HG02678 (cell line): ENCODE measurements around the gene GPLD1.
"Not testable (repeated sequence)": the region's sequence is repeated elsewhere in the genome, so short reads cannot be mapped to it uniquely, and the experiment has no call there.

Experiments used
- ATAC-seq: cut with Tn5 transposase; IDR thresholded peaks from one replicate; pipeline ENCODE4 v1.9.1; 2021; ENCODE audit warnings: mild to moderate bottlenecking, moderate library complexity; ENCODE audit not compliant: unreplicated experiment

Gene GPLD1

GRCh38 chr6:24415753-24416152 lies 73.6 kb downstream of the GPLD1 start:
- ATAC-seq: peak; percentile 72

DNA sequence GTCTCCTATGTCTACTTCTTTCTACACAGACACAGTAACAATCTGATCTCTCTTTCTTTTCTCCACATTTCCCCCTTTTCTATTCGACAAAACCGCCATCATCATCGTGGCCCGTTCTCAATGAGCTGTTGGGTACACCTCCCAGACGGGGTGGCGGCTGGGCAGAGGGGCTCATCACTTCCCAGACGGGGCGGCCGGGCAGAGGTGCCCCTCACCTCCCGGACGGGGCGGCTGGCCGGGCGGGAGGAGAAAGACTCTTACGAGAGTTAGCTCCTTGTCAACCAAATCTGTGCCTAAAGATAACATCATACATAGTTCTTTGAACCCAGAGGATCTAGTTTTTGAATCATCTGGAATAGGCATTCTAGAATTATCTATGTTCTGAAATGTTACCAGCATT lies 74.8 kb downstream of the GPLD1 start:
- not testable (repeated sequence) for ATAC-seq

DNA sequence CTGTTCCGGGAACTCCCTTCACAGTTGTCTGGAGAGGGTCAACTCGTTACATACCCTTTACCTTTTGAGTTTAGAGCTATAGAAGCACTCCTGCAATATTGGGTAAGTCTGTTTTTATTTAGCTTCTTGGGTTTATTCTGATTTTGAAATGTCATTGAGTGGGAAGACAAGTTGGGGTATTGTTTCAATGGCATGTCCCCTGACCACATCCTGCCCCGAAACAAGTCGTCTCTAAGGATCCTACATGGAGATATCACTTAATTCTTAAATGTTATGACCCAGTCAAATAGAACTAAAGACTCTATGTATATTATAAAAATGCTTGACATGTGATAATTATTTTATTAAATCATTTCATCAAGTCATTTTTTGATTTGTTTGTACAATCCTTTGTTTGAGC lies 77.1 kb downstream of the GPLD1 start:
- no peak for ATAC-seq

DNA sequence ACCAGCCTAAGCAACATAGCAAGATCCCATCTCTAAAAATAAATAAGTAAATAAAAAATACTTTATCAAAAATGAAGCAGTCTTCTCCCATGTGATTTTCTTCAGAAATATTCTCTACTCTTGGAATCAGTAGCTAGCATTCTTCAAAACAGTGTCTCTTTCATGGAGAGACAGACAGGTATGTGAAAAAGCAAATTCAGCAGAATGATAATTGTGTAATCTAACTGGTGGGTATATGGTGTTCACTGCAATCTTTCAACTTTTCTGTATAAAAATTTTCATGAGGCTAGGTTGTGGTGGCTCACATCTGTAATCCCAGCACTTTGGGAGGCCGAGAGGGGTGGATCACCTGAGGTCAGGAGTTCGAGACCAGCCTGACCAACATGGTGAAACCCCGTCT lies 78.8 kb downstream of the GPLD1 start:
- ATAC-seq: no peak

DNA sequence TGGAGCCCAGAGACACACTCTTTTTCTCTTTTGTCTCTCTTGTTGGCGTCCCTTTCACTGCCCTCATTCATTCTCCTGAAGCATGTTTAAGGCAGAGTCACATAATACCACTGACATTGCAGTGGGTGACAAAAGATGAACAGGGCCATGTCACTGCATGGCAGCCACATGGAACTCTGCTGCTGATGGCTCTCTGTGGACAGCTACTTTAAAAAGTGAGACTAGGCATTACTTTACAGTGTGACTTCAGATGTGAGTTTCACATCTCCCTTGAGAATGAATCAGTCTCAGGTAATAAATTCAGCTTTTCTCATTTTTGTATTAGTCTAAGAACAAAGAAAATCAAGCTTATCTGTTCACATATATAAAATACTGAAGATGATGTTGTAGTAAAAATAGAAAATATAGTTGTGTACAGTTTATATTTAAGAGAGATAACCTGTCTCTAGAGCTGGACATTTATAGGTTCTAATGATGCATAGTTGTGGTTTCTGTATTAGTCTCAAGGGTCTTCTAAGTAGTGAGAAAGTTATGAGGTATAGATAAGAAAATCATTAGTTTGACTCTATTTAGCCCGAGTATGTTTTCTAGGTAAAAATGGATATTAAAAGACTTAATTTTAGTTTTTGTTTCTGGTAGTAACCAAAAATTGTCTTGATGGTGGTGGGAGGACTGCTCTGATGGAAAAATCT lies 80.5 kb downstream of the GPLD1 start:
- peak; percentile 90 for ATAC-seq

- ATAC-seq: no peak
Measured at GRCh38 chr6:24405262-24405661, 84.1 kb downstream of the GPLD1 start.

DNA sequence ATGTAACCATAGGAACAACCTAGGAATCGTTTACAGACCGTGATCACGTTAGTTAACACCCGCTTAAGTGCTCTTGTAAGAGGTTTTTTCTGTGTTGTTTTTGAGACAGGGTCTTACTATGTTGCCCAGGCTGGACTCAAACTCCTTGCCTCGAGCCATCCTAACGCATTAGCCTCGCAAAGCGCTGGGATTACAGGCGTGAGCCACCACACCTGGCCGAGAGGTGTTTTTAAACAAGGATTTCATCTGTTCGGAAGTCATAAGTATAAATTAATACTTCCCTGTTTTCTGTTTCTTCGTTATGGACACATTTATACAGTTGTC lies 85.9 kb downstream of the GPLD1 start:
- no peak for ATAC-seq

DNA sequence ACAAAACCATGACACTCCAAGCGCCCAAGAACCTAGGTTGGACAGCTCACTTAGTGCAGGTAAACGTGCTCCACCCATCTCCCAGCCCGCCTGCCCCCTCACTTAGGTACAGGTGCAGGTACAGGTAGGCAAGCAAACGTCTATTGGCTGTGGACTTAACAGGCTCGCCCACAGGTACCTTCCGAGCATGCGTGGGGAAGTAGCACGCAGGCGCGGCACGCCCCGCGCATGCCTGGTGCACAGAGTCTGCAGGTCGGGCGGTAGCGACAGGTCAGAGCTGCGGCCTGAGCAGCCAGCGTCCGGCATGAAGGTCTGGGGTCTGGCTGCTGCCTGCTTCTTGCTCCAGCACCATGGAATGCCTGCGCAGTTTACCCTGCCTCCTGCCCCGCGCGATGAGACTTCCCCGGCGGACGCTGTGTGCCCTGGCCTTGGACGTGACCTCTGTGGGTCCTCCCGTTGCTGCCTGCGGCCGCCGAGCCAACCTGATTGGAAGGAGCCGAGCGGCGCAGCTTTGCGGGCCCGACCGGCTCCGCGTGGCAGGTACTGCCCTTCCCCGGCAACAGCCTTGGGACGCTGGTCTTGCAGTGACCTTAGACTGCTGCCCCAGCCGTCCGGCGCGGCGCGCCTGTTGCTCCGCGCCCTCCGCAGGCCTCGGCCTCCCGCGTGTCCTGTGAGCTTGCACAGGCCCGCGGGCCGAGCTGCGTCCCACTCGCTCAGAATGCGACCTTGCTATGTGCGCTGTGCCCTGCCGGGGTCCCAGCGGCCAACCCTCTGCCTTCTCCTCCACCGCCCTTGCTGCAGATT lies 86.5 kb downstream of the GPLD1 start, which contains the start of gene MRS2:
Gene MRS2, plus strand, starts transcription at position 240 of the 804 bp plus-strand sequence. Its CDS starts 111 bp downstream, at position 351.
- ATAC-seq: peak; percentile 97

DNA sequence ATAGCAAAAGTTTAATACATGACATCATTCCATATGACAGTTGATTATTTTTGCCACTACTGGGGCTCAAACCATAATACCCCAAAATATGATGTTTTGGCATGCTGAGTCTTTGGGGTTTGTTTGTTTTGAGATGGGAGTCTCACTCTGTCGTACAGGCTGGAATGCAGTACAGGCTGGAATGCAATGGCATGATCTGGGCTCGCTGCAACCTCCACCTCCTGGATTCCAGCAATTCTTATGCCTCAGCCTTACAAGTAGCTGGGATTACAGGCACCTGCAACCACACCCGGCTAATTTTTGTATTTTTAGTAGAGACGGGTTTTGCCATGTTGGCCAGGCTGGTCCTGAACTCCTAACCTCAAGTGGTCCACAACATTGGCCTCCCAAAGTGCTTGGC lies 87.9 kb downstream of the GPLD1 start:
- ATAC-seq: no peak

DNA sequence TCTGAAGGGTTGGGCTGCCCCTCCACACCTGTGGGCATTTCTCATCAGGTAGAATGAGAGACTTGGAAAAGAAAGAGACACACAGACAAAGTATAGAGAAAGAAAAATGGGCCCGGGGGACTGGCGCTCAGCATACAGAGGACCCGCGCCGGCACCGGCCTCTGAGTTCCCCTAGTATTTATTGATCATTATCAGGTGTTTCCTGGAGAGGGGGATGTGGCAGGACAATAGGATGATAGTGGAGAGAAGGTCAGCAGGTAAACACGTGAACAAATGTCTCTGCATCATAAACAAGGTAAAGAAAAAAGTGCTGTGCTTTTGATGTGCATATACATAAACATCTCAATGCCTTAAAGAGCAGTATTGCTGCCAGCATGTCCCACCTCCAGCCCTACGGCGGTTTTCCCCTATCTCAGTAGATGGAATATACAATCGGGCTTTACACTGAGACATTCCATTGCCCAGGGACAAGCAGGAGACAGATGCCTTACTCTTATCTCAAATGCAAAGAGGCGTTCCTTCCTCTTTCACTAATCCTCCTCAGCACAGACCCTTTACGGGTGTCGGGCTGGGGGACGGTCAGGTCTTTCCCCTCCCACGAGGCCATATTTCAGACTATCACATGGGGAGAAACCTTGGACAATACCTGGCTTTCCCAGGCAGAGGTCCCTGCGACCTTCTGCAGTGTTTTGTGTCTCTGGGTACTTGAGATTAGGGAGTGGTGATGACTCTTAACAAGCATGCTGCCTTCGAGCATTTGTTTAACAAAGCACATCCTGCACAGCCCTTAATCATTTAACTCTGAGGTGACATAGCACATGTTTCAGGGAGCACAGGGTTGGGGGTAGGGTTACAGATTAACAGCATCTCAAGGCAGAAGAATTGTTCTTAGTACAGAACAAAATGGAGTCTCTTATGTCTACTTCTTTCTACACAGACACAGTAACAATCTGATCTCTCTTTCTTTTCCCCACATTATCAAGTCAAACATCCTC lies 89.0 kb downstream of the GPLD1 start:
- ATAC-seq: not testable (repeated sequence)

DNA sequence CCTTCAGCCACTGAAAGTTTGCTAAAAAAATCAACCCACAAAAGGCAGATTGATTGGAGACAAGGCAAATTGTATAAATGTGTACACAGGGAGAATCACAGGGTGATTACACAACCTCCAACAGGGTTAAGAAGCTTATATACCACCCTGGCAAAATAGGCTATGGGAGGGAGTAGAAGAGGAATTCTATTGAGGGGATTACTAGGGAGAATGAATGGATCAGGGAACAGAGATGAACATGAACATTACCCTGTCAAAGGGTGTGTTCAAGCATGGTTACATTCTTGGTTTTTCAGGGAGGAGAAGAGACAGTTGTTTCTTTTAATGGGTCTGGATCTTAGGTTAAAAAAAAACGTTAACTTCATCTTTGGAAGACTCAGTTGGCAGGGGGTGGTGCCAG lies 91.7 kb downstream of the GPLD1 start:
- ATAC-seq: no peak

GRCh38 chr6:24396824-24397223 lies 92.6 kb downstream of the GPLD1 start:
- ATAC-seq: no peak

GRCh38 chr6:24394780-24395437 lies 94.5 kb downstream of the GPLD1 start:
- ATAC-seq: no peak

- no peak for ATAC-seq
Measured at GRCh38 chr6:24394061-24394779, 95.2 kb downstream of the GPLD1 start.

DNA sequence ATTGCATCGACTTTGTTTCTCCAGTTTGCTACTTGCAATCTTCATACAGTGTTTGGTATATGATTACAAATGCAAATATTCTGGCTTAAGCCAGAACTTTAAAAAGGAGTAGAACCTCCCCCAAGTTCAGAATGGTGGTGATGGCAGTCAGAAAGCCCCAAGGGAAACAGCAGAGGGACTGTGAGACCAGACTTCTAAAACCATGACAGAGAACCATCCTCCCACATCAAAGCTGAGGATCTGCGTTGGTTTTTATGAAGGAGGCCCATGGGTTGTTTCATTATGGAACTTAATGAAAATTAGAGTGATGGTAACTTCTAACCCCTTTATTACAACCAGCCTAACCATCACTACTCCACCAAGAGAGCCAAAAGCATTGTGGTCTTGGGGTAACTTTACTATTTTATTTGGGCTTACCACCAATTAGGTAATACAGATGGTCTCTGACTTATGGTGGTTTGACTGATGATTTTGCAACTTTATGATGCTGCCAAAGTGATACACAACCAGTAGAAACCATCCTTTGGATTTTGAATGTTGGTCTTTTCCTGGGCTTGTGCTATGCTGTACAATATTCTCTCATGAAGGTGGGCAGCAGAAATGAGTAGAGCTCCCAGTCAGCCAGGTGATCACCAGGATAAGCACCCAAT lies 97.5 kb downstream of the GPLD1 start:
- ATAC-seq: peak; percentile 96

GRCh38 chr6:24391208-24391607 lies 98.2 kb downstream of the GPLD1 start:
- ATAC-seq: no peak

- ATAC-seq: no peak
Measured at GRCh38 chr6:24387818-24388217, 101.6 kb downstream of the GPLD1 start.

GRCh38 chr6:24385536-24386269 lies 103.7 kb downstream of the GPLD1 start:
- peak; percentile 69 for ATAC-seq
